Mammary epithelial cell (primary cell): ENCODE data around the gene MBLAC1.

Source experiments
- EZH2 ChIP-seq: IDR thresholded peaks from 2 replicates; pipeline ENCODE4 v1.6.1; 2012; ENCODE audit warnings: low read length, inconsistent platforms, borderline replicate concordance
- TF ChIP-seq, protein P1 (sequence below), 2 donors: IDR thresholded peaks in 1 of 2; conservative IDR thresholded peaks in 1 of 2; 2 replicates each; pipeline ENCODE4 v1.5.1; 2011 to 2012; ENCODE audit warnings: inconsistent platforms in 2 of 2, low read length in 2 of 2, mild to moderate bottlenecking in 2 of 2, control low read depth in 1 of 2, low read depth in 1 of 2; ENCODE audit not compliant: insufficient read depth in 1 of 2; ENCODE audit errors: extremely low read depth in 1 of 2

DNA sequence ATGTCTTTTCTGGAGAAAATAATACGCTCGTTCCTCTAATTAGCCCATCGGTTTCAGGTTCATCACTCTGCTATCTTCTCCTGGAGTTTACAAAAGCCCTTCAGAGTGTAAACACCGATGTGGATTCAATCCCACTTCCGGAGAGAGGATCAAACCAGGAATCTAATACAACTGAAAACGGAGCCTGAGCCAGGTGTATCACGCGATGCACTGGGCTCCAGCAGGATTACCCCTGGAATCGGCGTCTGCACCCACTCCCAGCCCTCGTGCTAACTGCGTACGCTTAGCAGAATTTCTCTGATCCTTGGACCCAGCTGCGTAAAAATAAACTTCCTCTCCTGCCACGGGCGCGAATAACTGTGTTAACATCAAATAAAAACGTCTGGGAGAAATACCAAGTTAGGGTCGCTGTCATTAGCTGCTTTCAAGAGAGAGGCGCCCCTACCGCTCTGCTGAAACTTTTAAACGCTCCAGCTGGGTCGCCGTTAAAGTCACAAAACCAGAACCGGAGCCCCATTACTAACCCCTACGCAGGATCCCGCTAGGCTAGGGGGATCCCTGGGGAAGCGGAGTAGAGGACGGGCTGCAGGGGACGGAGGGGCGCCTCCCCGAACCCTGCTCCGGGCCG is 45.7 kb upstream of the MBLAC1 start:
- TF ChIP-seq, protein P1, sequence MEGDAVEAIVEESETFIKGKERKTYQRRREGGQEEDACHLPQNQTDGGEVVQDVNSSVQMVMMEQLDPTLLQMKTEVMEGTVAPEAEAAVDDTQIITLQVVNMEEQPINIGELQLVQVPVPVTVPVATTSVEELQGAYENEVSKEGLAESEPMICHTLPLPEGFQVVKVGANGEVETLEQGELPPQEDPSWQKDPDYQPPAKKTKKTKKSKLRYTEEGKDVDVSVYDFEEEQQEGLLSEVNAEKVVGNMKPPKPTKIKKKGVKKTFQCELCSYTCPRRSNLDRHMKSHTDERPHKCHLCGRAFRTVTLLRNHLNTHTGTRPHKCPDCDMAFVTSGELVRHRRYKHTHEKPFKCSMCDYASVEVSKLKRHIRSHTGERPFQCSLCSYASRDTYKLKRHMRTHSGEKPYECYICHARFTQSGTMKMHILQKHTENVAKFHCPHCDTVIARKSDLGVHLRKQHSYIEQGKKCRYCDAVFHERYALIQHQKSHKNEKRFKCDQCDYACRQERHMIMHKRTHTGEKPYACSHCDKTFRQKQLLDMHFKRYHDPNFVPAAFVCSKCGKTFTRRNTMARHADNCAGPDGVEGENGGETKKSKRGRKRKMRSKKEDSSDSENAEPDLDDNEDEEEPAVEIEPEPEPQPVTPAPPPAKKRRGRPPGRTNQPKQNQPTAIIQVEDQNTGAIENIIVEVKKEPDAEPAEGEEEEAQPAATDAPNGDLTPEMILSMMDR (conservative IDR thresholded peaks at IDR 0.05 in 1 of 2, IDR thresholded peaks at IDR 0.05 in 1 of 2; ENCODE audit: extremely low read depth in 1 of 2, insufficient read depth in 1 of 2, low read depth in 1 of 2, low read length in 2 of 2) = no peak
- no peak for TF ChIP-seq EZH2
